Measurements from ENCODE around the gene RYR2.

The RYR2 gene

DNA sequence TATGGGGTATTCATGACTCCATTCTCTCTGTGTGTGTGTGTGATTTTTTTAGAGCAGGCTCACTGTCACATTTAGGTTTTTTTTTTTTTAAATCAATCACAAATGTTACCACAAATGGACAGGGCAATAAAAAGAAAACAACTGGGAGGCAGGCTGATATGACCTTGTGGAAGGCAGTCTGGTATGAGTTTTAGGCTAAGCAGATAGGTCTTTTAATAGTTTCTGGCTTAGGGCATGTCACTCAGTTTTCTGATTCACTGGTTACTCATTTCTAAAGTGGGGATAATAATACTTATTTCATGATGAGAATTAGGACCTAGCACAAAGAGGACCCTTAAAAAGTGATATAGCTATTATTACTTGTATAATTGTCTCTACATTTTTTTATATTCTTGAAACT is 278.9 kb downstream of the RYR2 start:
- ATAC-seq (ENCODE audit: low read depth) (no peak), DNase-seq (ENCODE audit: low spot score) (no peak)
- Histone ChIP-seq H3K4me1 (ENCODE audit: insufficient read depth, poor library complexity, severe bottlenecking) (no peaks in the 10 kb centered on the region), H3K27me3 (ENCODE audit: insufficient read depth, poor library complexity, severe bottlenecking) (no peaks in the 10 kb centered on the region), H3K9me3 (ENCODE audit: severe bottlenecking) (no peaks in the 10 kb centered on the region), H3K27ac (ENCODE audit: poor library complexity, severe bottlenecking) (no peak overlapping the region), H3K4me3 (ENCODE audit: severe bottlenecking) (no peak overlapping the region), H3K36me3 (ENCODE audit: low read depth) (no peaks in the 10 kb centered on the region)
- no peak for TF ChIP-seq CTCF (IDR thresholded peaks at IDR 0.05; ENCODE audit: poor library complexity, severe bottlenecking)

- no peak overlapping the region for H3K27ac ChIP-seq (ENCODE audit: poor library complexity, severe bottlenecking)
- H3K27me3 ChIP-seq (ENCODE audit: insufficient read depth, poor library complexity, severe bottlenecking): no peaks in the 10 kb centered on the region
- no peak for TF ChIP-seq CTCF (IDR thresholded peaks at IDR 0.05; ENCODE audit: poor library complexity, severe bottlenecking)
- H3K36me3 ChIP-seq (ENCODE audit: low read depth): no peaks in the 10 kb centered on the region
- H3K4me1 ChIP-seq (ENCODE audit: insufficient read depth, poor library complexity, severe bottlenecking): no peaks in the 10 kb centered on the region
- no peaks in the 10 kb centered on the region for H3K9me3 ChIP-seq (ENCODE audit: severe bottlenecking)
- H3K4me3 ChIP-seq (ENCODE audit: severe bottlenecking): no peak overlapping the region
- DNase-seq (ENCODE audit: low spot score) (no peak), ATAC-seq (ENCODE audit: low read depth) (no peak)
Measured at GRCh38 chr1:237324226-237324625, 282.2 kb downstream of the RYR2 start.

DNA sequence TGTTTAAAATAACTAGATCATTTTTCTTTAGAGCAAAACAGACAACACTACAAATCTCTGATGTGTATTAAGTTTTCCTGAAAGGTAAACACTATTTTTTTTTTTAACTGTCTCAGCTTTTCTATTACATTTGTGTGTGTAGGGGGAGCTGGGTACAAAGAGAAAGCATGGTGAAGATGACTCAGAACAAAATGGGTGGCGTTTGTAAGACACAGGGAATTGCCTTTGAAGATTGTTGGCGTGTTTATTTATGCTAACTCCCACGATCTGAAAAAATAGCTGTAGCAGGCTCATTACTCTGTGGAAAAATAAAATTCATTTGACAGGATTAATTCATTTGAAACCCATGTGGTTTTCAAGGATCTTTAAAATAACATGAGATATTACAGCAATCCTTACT is 285.1 kb downstream of the RYR2 start:
- Histone ChIP-seq H3K27me3 (ENCODE audit: insufficient read depth, poor library complexity, severe bottlenecking) (no peaks in the 10 kb centered on the region), H3K36me3 (ENCODE audit: low read depth) (no peaks in the 10 kb centered on the region), H3K4me3 (ENCODE audit: severe bottlenecking) (no peak overlapping the region), H3K9me3 (ENCODE audit: severe bottlenecking) (no peaks in the 10 kb centered on the region), H3K27ac (ENCODE audit: poor library complexity, severe bottlenecking) (no peak overlapping the region), H3K4me1 (ENCODE audit: insufficient read depth, poor library complexity, severe bottlenecking) (no peaks in the 10 kb centered on the region)
- no peak for TF ChIP-seq CTCF (IDR thresholded peaks at IDR 0.05; ENCODE audit: poor library complexity, severe bottlenecking)
- no peak for DNase-seq (ENCODE audit: low spot score)
- ATAC-seq (ENCODE audit: low read depth): no peak

GRCh38 chr1:237340892-237341291 is 298.9 kb downstream of the RYR2 start:
- Histone ChIP-seq H3K36me3 (ENCODE audit: low read depth) (no peaks in the 10 kb centered on the region), H3K9me3 (ENCODE audit: severe bottlenecking) (no peaks in the 10 kb centered on the region), H3K27ac (ENCODE audit: poor library complexity, severe bottlenecking) (no peak overlapping the region), H3K27me3 (ENCODE audit: insufficient read depth, poor library complexity, severe bottlenecking) (no peaks in the 10 kb centered on the region), H3K4me1 (ENCODE audit: insufficient read depth, poor library complexity, severe bottlenecking) (no peaks in the 10 kb centered on the region), H3K4me3 (ENCODE audit: severe bottlenecking) (no peak overlapping the region)
- DNase-seq (ENCODE audit: low spot score) (no peak), ATAC-seq (ENCODE audit: low read depth) (no peak)
- TF ChIP-seq CTCF (IDR thresholded peaks at IDR 0.05; ENCODE audit: poor library complexity, severe bottlenecking): no peak

DNA sequence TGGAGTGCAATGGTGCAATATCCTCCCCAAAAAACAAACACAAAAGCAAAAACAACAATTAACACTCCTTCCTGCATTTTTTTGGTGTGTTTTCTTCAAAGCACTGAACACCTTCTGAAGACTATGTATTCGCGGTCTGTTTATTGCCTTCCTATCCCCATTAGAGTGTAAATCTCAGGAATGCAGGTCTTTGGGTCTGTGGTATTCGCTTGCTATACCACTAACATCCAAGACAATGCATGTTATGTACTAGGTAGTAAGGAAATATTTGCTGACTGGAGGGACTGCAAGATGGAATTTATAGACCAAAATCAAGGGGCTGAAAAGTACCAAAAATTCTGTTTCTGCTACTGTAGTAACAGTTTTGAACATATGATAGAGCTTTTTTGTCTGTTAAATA is 299.4 kb downstream of the RYR2 start:
- Histone ChIP-seq H3K36me3 (ENCODE audit: low read depth) (no peaks in the 10 kb centered on the region), H3K27ac (ENCODE audit: poor library complexity, severe bottlenecking) (no peak overlapping the region), H3K4me1 (ENCODE audit: insufficient read depth, poor library complexity, severe bottlenecking) (no peaks in the 10 kb centered on the region), H3K4me3 (ENCODE audit: severe bottlenecking) (no peak overlapping the region), H3K9me3 (ENCODE audit: severe bottlenecking) (no peaks in the 10 kb centered on the region), H3K27me3 (ENCODE audit: insufficient read depth, poor library complexity, severe bottlenecking) (no peaks in the 10 kb centered on the region)
- DNase-seq (ENCODE audit: low spot score) (no peak), ATAC-seq (ENCODE audit: low read depth) (no peak)
- no peak for TF ChIP-seq CTCF (IDR thresholded peaks at IDR 0.05; ENCODE audit: poor library complexity, severe bottlenecking)
